GM23338 (cell line): ENCODE measurements around the gene INHBC.

Experiments used
- CREB1 ChIP-seq: fragments of 250-450 bp; sonication (Bioruptor Pico); IDR thresholded peaks from 2 replicates; pipeline ENCODE4 v1.5.0; 2020; ENCODE audit warnings: low read depth, mild to moderate bottlenecking, moderate library complexity
- CTCF ChIP-seq, 2 experiments: fragments of 200-600 bp in 1 of 2; sonication (generic) in 1 of 2; conservative IDR thresholded peaks; 2 replicates each; pipeline versions ENCODE4 v1.5.1 to v1.6.1; 2016 to 2017; ENCODE audit warnings: antibody characterized with exemption in 2 of 2, low read depth in 2 of 2, mild to moderate bottlenecking in 2 of 2, moderate library complexity in 1 of 2
- ETS1 ChIP-seq: IDR thresholded peaks from 2 replicates; pipeline ENCODE4 v1.6.1; 2016; ENCODE audit warnings: antibody characterized with exemption
- EZH2 ChIP-seq: fragments of 200-600 bp; sonication (generic); IDR thresholded peaks from one replicate; pipeline ENCODE4 v1.8.0; 2017; ENCODE audit warnings: antibody characterized with exemption, mild to moderate bottlenecking, low read depth; ENCODE audit not compliant: unreplicated experiment
- EZH2phosphoT487 ChIP-seq: fragments of 200-600 bp; sonication (generic); IDR thresholded peaks from one replicate; pipeline ENCODE4 v1.8.1; 2018; ENCODE audit warnings: antibody characterized with exemption; ENCODE audit not compliant: unreplicated experiment
- JUNB ChIP-seq: IDR thresholded peaks from one replicate; pipeline ENCODE4 v1.6.1; 2016; ENCODE audit warnings: antibody characterized with exemption; ENCODE audit not compliant: unreplicated experiment
- POLR2AphosphoS5 ChIP-seq: IDR thresholded peaks from 2 replicates; pipeline ENCODE4 v1.6.1; 2016; ENCODE audit warnings: antibody characterized with exemption, low read depth
- ZNF114 ChIP-seq: fragments of 250-450 bp; sonication (Bioruptor Pico); IDR thresholded peaks from 2 replicates; pipeline ENCODE4 v1.5.0; 2020; ENCODE audit warnings: mild to moderate bottlenecking, moderate library complexity
- ZNF331 ChIP-seq: fragments of 250-450 bp; sonication (Bioruptor Pico); IDR thresholded peaks from 2 replicates; pipeline ENCODE4 v1.5.0; 2020; ENCODE audit warnings: low read depth, mild to moderate bottlenecking, moderate library complexity
- ZNF462 ChIP-seq: fragments of 250-450 bp; sonication (Bioruptor Pico); IDR thresholded peaks from 2 replicates; pipeline ENCODE4 v1.5.0; 2020; ENCODE audit warnings: mild to moderate bottlenecking, moderate library complexity
- TF ChIP-seq, protein P1 (sequence below): IDR thresholded peaks from one replicate; pipeline ENCODE4 v1.6.1; 2018; ENCODE audit warnings: antibody characterized with exemption; ENCODE audit not compliant: unreplicated experiment

DNA sequence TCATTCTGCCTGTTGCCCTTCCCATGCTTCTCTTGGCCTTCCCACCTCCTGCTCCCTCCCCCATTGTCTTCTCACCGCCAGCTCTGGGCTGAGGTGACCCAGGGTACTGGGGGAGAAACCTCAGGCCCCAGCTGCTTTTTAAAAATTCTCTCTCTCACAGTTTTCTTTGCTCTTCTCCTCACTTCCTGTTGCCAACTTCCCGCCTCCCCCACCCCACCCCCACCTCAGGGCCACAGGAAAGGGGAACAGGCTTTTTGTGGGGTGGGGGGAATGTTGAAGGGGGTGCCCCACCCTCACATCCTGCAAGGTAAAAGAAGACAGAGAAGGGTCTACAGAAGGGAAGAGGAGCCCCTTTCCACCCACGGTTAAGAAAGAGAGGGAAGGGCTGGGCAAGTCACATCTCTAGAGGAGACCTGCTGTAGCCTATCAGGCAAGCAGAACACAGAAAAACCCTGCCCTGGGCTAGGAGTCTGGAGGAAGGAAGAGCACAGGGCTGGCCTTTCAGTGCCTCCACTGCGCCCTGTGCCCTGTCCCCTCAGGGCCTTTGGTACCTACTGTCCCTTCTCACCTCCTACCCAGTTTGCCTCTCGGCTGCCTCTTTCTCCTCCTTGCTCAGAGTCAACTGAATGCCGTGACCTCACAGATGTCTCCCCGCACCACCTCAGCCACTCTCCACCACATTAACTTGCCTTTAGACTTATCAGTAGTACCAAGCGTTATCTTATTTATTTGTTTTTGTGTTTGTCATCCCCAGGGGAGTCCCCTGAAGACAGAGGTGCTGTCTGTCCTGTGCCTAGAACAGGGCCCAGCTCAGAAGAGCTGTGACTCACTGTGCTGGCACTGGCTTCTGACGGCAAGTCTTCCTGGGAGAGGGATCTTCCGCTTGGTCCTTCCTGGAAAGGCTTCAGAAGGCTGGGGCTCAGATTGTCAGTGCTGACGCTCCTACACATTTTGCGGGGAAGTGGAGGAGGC, 43.4 kb downstream of the INHBC start:
- TF ChIP-seq POLR2AphosphoS5 (no peak), CTCF (conservative IDR thresholded peaks at IDR 0.05; ENCODE audit: low read depth in 2 of 2) (no peak), EZH2phosphoT487 (no peak), EZH2 (no peak), JUNB (no peak), CREB1 (CRISPR knock-in tag) (no peak), ZNF114 (CRISPR knock-in tag) (no peak), ETS1 (no peak), ZNF462 (CRISPR knock-in tag) (no peak), ZNF331 (no peak)
- TF ChIP-seq, protein P1, sequence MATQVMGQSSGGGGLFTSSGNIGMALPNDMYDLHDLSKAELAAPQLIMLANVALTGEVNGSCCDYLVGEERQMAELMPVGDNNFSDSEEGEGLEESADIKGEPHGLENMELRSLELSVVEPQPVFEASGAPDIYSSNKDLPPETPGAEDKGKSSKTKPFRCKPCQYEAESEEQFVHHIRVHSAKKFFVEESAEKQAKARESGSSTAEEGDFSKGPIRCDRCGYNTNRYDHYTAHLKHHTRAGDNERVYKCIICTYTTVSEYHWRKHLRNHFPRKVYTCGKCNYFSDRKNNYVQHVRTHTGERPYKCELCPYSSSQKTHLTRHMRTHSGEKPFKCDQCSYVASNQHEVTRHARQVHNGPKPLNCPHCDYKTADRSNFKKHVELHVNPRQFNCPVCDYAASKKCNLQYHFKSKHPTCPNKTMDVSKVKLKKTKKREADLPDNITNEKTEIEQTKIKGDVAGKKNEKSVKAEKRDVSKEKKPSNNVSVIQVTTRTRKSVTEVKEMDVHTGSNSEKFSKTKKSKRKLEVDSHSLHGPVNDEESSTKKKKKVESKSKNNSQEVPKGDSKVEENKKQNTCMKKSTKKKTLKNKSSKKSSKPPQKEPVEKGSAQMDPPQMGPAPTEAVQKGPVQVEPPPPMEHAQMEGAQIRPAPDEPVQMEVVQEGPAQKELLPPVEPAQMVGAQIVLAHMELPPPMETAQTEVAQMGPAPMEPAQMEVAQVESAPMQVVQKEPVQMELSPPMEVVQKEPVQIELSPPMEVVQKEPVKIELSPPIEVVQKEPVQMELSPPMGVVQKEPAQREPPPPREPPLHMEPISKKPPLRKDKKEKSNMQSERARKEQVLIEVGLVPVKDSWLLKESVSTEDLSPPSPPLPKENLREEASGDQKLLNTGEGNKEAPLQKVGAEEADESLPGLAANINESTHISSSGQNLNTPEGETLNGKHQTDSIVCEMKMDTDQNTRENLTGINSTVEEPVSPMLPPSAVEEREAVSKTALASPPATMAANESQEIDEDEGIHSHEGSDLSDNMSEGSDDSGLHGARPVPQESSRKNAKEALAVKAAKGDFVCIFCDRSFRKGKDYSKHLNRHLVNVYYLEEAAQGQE = no peak
